ENCODE data around the gene SLC25A21.

The SLC25A21 gene

GRCh38 chr14:36658123-36659009 lies 514.0 kb downstream of the SLC25A21 start:
- DNase-seq: no peak

- DNase-seq: no peak
Measured at GRCh38 chr14:36657399-36658122, 514.8 kb downstream of the SLC25A21 start.

GRCh38 chr14:36656687-36657398 lies 515.6 kb downstream of the SLC25A21 start:
- no peak for DNase-seq

- DNase-seq: no peak
Measured at GRCh38 chr14:36655963-36656686, 516.3 kb downstream of the SLC25A21 start.

- no peak for DNase-seq
Measured at GRCh38 chr14:36655571-36655962, 516.8 kb downstream of the SLC25A21 start.

GRCh38 chr14:36654794-36655381 lies 517.5 kb downstream of the SLC25A21 start:
- no peak for DNase-seq

- DNase-seq: no peak
Measured at GRCh38 chr14:36653962-36654793, 518.2 kb downstream of the SLC25A21 start.

- no peak for DNase-seq
Measured at GRCh38 chr14:36653413-36653812, 519.0 kb downstream of the SLC25A21 start.

GRCh38 chr14:36652542-36653201 lies 519.7 kb downstream of the SLC25A21 start:
- DNase-seq: no peak

GRCh38 chr14:36649872-36650650 lies 522.3 kb downstream of the SLC25A21 start:
- DNase-seq: no peak

- DNase-seq: no peak
Measured at GRCh38 chr14:36647824-36648753, 524.3 kb downstream of the SLC25A21 start.

GRCh38 chr14:36647417-36647823 lies 525.0 kb downstream of the SLC25A21 start:
- DNase-seq: no peak

- DNase-seq: no peak
Measured at GRCh38 chr14:36646664-36647416, 525.6 kb downstream of the SLC25A21 start.

GRCh38 chr14:36633580-36633979 lies 538.8 kb downstream of the SLC25A21 start:
- DNase-seq: no peak
